GM23248 (cell line): Measurements from ENCODE around the gene PRSS50.

Experiments used
- EZH2 ChIP-seq: fragments of 200-600 bp; sonication (generic); IDR thresholded peaks from 2 replicates; pipeline ENCODE4 v1.6.1; 2018; ENCODE audit warnings: antibody characterized with exemption, mild to moderate bottlenecking; ENCODE audit not compliant: insufficient read depth, poor library complexity, severe bottlenecking
- EZH2phosphoT487 ChIP-seq: fragments of 200-600 bp; sonication (generic); IDR thresholded peaks from 2 replicates; pipeline ENCODE4 v1.6.1; 2018; ENCODE audit warnings: antibody characterized with exemption, moderate library complexity, mild to moderate bottlenecking, low read depth; ENCODE audit not compliant: insufficient read depth

DNA sequence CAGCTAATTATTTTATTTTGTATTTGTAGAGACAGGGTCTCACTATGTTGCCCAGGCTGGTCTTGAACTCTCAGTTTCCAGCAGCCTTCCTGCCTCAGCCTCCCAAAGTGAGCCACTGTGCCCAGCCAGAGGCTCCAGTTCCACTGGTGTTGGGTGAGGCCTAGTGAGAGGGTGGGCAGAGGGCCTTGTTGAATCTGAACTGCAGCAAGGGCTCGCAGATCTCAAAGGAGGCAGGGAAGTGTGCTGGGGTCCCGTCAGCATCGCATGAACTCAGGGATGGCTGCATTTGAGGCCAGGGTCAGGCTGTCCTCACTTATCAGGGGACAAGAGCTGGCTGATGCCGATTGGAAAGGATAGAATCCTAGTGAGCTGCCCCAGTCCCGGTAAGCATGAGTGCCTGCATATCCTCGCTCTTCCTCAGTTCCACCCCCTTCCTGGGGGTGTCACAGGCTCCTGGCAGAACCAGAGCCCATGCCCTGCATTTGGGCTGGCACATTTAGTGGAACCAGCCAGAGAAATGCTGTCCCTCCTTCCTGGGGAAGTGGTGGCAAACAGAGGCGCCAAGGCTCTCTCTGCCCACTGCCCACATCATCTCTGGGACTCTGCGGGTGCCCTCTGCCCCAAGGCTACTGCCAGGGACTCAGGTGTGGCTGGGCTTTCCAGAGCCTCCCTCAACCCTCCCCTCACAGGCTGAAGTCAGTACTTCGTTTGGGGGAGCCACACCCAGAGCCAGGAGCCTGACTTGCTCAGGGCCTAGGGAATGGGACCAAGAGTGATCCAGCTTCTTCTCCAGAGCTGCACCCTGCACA, 48.3 kb downstream of the PRSS50 start:
- TF ChIP-seq EZH2 = no peak
- TF ChIP-seq EZH2phosphoT487 = no peak
